Stimulated activated CD8-positive, alpha-beta memory T cell treated with anti-CD3 and anti-CD28 coated beads, Interleukin-2, amount 100 ng/mL, for 48 hours (primary cell): ENCODE measurements around the gene TRIM36.

Experiments
- DNase-seq, 2 donors: peaks; one replicate each; pipeline ENCODE4 v3.0.0-alpha.2; 2020; ENCODE audit warnings: low read depth in 2 of 2

The TRIM36 gene

DNA sequence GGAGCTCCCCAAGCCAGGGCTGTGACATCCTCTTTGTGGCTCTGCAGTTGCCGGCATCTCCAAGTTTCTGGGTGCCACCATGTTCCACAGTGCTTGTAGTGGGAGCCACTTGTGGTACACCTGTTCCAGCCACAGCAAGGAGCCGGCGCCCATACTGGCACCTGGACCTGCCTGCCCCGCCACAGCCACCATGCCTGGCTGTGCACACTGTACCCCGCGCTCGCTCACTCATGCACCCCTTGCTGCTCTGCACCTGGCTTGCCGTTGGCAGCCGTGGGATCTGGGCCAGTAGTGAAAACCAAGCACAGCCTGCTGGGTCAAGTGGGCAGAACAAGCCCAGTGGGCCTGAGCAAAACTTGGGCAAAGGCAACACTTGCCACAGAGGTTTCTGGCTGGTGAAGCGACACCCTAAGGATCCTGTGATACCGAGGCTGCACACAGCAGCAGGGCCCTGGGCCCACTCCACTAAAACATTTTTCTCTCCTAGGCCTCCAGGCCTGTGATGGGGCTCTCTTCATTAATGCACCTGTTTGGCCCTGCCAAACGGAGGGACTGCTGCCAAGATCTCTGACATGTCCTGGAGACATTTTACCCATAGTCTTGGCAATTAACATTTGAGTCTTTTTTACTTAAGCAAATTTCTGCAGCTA lies 2.8 kb downstream of the TRIM36 start:
- DNase-seq, result no peak

DNA sequence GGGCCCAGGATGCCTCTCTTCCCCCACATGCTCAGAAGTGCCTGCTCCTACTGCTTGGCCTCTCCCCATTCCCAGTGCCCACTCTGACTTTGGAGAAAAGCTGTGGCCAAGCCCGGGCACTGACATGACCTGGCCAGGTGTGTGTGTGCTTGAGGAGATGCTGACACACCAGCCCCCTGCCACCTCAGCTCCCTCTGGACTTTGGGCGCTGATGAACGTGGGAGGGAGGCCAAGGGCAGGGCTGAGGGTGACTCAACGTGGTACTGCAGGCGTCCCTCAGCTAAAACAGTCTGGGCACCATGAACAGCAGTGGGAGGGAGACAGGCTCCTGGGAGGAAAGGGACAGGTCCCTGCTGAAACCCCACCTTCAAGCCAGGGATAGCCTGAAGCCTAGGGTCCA lies 3.9 kb downstream of the TRIM36 start:
- no peak for DNase-seq

GRCh38 chr5:115160975-115161475 lies 8.7 kb downstream of the TRIM36 start:
- DNase-seq, result no peak

GRCh38 chr5:115151208-115151805 lies 18.4 kb downstream of the TRIM36 start:
- no peak for DNase-seq

- no peak for DNase-seq
These were observed 19.2 kb downstream of the TRIM36 start for GRCh38 chr5:115150512-115150911.

DNA sequence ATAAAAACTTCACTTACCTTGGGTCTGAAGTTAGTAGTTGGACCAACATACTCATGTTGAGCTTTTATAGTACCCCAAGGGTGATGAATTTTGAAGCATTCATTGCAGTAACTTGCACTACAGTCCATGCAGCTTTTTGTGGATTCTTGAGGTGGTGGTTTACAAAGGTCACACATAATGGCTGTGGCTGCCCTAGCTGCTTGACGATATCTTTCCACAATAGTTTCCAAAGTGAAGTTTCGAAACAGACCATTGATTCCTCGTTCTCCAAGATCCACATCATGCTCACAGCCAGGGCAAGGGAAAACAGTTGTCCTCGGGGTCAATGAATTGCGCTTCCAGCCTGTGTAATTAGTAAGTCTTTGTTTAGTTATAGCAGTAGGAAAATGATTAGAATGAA lies 22.7 kb downstream of the TRIM36 start:
- no peak for DNase-seq

DNA sequence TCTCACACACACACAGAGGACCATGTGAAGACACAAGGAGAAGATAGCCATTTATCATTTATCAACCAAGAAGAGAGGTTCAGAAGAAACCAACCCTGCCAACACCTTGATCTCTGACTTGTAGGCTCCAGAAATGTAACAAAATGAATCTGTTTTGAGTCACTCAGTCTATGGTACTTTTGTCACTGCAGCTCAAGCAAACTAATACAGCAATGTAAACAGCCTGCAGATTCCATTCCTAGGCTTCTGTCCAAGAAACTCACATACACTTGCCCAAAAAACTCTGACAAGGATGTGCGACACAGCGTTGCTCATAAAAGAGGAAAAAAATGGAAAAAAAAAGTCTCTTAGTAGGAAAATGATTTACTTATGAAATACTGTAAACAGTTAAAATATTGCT lies 33.4 kb downstream of the TRIM36 start:
- no peak for DNase-seq

GRCh38 chr5:115132465-115132864 lies 37.2 kb downstream of the TRIM36 start:
- no peak for DNase-seq

- no peak for DNase-seq
These were observed 43.4 kb downstream of the TRIM36 start for GRCh38 chr5:115126303-115126702.

DNA sequence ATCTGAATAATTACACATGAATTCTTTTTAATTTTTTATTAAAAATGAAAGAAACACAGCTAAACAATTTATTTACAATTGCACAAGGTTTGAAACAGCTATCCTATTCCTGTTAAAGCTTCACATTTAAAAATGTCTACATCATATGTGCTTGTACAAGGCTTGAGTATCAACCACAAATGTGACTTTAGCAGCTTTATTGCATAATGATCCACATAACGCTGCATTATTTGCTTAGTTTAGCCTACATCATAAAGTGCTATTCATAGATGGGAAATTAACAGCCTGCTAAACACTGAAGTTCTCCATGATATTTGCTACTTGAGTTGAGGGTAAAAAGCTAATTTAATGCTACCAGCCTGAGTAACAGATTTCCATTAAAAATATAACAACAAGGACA lies 45.0 kb downstream of the TRIM36 start:
- DNase-seq, result no peak

GRCh38 chr5:115116001-115116400 lies 53.7 kb downstream of the TRIM36 start:
- no peak for DNase-seq

GRCh38 chr5:115109840-115110239 lies 59.9 kb downstream of the TRIM36 start:
- DNase-seq, result no peak

- no peak for DNase-seq
These were observed 60.4 kb downstream of the TRIM36 start for GRCh38 chr5:115109356-115109755.

DNA sequence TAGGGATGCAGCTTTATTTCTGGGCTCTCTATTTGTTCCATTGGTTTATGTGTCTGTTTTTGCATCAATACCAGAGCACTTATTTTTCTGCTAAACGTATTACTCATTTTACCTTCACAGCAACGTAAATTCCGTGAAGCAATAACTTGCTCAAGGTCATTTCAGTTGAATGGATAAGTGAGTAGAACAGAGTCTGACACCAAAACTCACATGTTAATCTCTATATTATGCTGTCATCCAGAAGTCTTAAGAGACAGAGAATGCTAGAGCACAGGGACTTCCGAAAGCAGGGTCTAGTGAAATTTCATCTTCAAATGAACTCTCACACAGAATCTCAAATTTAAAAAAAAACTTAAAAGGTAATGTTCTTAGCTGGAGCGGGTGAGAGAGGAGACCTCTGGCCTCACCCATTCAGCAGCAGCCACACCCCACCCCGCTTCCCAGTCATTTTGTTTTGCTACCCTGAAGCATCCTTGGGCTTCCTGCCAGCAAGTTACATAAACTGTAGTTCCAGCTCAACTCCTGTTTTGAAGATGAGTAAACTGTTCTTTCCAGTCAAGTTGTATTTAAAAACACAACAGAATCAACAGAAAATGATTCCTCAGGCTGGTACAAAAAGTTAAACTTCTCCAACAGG lies 69.3 kb downstream of the TRIM36 start:
- DNase-seq, result no peak

GRCh38 chr5:115098041-115098702 lies 71.5 kb downstream of the TRIM36 start:
- DNase-seq, result peak in 1 of 2 donors; percentile 2

DNA sequence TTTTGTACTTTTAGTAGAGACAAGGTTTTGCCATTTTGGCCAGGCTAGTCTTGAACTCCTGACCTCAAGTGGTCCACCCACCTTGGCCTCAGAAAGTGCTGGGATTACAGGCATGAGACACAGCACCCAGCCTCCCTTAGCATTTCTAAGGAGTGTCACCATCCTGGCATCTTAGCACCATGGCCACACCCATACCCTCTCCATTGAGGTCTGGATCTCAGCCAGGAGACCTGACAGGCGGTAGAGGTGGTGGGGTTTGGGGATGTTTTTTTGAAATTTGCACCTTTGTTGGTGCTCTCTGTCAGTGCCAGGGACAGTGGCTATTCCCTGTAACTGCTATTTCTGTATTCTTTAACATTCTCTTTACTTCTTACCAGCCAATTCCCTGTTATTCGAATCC lies 72.5 kb downstream of the TRIM36 start:
- DNase-seq, result no peak

DNA sequence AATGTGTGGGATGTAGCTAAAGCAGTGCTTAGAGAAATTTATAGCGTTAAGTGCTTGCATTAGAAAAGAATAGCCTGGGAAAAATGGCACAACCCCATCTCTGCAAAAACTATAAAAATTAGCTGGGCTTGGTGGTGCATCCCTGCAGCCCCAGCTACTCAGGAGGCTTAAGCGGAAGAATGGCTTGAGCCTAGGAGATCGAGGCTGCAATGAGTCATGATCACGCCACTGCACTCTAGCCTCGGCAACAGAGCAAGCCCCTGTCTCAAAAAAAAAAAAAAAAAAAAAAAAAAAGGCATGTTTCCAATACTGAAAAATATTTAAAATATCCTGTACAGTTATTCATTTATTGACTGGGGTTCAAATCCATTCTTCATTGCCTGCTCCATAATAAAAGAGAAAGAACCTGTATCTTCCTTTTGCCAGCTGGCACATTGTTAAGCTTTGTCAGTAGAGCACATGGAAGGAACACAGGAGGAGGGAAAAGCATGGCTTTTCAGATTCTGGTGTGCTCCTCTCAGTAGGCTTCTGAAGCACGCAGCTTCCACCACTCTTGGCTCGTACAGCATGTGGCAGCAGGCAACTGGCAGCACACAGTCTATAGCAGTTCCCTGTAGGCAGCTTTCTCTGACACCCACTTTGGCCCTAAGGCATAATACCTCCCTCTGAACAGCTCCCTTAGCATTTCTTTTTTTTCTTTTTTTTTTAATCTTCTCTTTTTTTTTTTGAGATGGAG lies 73.5 kb downstream of the TRIM36 start:
- DNase-seq, result no peak

DNA sequence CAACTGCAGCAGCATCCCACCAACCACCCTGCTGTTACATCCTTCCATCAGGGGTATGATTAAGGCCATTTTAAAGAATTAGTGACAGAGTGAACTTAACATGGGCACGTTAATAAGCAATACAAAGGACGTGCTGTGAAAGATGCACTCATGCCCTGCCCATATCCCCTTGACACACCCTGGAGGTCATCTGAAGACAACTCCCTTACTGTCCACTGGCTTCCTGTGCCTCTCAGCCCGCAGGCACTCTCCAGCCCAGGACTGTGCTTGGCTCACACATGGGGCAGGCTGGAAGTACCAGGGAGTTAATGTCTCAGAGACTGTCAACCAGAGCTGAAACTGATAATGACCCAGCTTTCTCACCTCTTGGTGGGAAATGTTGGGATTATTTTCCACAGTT lies 81.8 kb downstream of the TRIM36 start:
- no peak for DNase-seq

DNA sequence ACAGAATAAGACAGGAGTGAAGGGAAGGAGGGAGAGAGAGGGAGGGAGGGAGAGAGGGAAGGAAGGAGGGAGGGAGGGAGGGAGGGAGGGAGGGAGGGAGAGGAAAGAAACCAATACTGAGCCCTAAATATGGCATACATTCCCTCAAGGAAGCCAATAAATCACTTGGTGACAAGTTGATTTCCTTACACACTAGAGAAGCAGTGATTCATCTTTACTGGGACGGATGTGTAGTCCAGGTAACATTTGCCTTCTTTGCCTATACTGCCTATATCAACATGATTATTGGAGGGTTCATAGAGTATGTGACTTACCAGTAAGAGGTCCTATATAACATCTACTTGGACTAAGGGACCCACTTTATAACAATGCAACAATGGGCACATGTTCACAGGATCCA lies 83.2 kb downstream of the TRIM36 start:
- DNase-seq, result no peak

DNA sequence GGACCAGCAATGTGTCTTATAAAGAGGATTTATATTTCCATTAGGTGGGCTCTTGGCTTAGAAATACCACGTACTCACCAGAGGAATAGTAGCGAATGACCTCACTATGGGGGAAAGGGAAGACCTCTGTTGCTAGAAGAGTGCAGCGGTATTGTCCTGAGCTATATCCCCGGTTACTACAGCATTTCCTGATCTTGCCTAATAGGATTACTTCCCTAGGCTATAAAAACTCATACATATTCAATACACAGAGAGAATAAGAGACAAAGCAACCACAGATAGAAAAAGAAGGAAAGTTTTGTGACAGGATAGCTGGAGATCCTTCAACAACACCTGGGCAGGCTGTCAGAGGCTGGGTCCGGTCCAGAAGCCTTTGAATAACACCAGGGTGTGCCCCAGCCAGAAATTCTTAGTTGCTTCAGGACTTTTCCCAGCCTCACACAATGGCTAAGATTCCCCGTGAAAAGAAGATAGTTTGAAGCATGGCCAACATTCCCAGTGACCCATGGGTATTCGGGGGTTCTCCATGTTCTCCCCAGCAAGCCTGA lies 85.4 kb downstream of the TRIM36 start:
- DNase-seq, result no peak

GRCh38 chr5:115079924-115080623 lies 89.6 kb downstream of the TRIM36 start:
- no peak for DNase-seq
